Testis (tissue), 3 donors: ENCODE measurements around the gene PTPRN2. TPM values are rescaled to one million over a fixed set of nuclear protein-coding genes. Genes with fewer than 3 reads are reported as not detected.

Experiments
- DNase-seq: peaks from one replicate; pipeline ENCODE4 v3.0.0-alpha.2; 2019
- H3K27ac ChIP-seq, 2 donors: fragments of 200-600 bp; sonication (generic); one replicate each; pipeline ENCODE4 v1.5.1; 2019
- H3K27me3 ChIP-seq: fragments of 200-600 bp; sonication (generic); one replicate; pipeline ENCODE4 v1.5.1; 2019
- H3K36me3 ChIP-seq: fragments of 200-600 bp; sonication (generic); one replicate; pipeline ENCODE4 v1.5.1; 2017; ENCODE audit warnings: low read depth; ENCODE audit errors: missing control alignments
- H3K4me1 ChIP-seq: fragments of 200-600 bp; sonication (generic); one replicate; pipeline ENCODE4 v1.5.1; 2019
- H3K4me3 ChIP-seq, 2 donors: fragments of 200-600 bp; sonication (generic); one replicate each; pipeline ENCODE4 v1.5.1; 2017 to 2019
- H3K9me3 ChIP-seq: fragments of 200-600 bp; sonication (generic); one replicate; pipeline ENCODE4 v1.5.1; 2017
- POLR2A ChIP-seq: fragments of 450-650 bp; IDR thresholded peaks from one replicate; pipeline ENCODE4 v1.6.1; 2017; ENCODE audit warnings: antibody characterized with exemption, mild to moderate bottlenecking, moderate library complexity
- WGBS, 2 donors: methylation state at CpG; one replicate each; pipeline ENCODE4 v1.1.5; 2018; 5-methylcytosine and 5-hydroxymethylcytosine counted together
- intact Hi-C: fragments of 100-400 bp; cut with DNase I; formaldehyde crosslinking; loops from one replicate; pipeline ENCODE4 v1.15.1; 2023; ENCODE audit warnings: low total_unique reads
- polyA plus RNA-seq: library from polyadenylated mRNA; stranded (reverse); fragments of 350-450 nt; fragmentation: Illumina TruSeq; extraction: RNeasy Lipid Tissue Mini Kit (QIAGEN cat#74804); gene quantifications from one replicate; pipeline ENCODE4 v1.2.3, GENCODE V29; 2014; ENCODE audit warnings: low read depth, low replicate concordance; ENCODE audit not compliant: insufficient read depth
- total RNA-seq, 2 donors: library from RNA; depleted of rRNA; stranded (reverse); fragments of >200 nt; gene quantifications; one replicate each; pipeline ENCODE4 v1.2.3, GENCODE V29; 2016
- TF ChIP-seq, protein P1 (sequence below), 3 experiments: fragments of 450-650 bp in 2 of 3; fragments of 200-600 bp in 1 of 3; sonication (generic) in 1 of 3; IDR thresholded peaks; one replicate each; pipeline ENCODE4 v1.5.1; 2016 to 2019; ENCODE audit warnings: antibody characterized with exemption in 3 of 3, mild to moderate bottlenecking in 2 of 3, moderate library complexity in 1 of 3

Gene PTPRN2
- total and polyA plus RNA-seq, 3 donors from 2014 or later, result 9.3 to 10.8 (median 9.8) TPM

DNA sequence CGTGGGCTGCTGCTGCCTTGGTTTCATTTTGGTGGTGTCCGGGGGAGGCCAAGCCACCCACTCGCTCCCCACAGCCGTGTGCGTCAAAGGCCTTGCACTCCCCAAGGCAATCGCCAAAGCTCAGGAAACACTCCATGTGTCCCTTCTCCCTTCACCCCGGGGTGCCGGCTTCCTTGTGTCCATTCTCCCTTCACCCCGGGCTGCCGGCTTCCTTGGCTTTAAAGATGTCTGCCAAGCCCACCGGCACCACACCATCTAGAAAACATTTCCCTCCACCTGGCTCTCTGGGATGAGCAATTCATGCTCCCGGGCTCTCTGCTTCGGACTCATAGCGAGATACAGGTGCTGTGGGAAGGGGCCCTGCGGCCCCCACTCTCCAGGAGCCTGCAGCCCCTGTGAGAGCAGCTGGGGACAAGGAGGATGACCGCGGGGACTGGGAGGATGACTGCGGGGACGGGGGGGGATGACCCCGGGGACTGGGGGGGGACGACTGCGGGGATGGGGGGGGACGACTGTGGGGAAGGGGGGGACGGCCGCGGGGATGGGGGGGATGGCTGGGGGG lies 928.7 kb downstream of the PTPRN2 start:
- H3K4me1 ChIP-seq, result peaks cover 9% of the 10 kb centered on the region
- no peaks in the 10 kb centered on the region for H3K9me3 ChIP-seq
- no peak overlapping the region for H3K27ac ChIP-seq
- no peaks in the 10 kb centered on the region for H3K36me3 ChIP-seq
- intact Hi-C loops, result no loop called here
- TF ChIP-seq, protein P1, sequence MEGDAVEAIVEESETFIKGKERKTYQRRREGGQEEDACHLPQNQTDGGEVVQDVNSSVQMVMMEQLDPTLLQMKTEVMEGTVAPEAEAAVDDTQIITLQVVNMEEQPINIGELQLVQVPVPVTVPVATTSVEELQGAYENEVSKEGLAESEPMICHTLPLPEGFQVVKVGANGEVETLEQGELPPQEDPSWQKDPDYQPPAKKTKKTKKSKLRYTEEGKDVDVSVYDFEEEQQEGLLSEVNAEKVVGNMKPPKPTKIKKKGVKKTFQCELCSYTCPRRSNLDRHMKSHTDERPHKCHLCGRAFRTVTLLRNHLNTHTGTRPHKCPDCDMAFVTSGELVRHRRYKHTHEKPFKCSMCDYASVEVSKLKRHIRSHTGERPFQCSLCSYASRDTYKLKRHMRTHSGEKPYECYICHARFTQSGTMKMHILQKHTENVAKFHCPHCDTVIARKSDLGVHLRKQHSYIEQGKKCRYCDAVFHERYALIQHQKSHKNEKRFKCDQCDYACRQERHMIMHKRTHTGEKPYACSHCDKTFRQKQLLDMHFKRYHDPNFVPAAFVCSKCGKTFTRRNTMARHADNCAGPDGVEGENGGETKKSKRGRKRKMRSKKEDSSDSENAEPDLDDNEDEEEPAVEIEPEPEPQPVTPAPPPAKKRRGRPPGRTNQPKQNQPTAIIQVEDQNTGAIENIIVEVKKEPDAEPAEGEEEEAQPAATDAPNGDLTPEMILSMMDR (IDR thresholded peaks at IDR 0.05), result no peak
- TF ChIP-seq POLR2A, result no peak
- DNase-seq, result no peak
- WGBS, 2 donors, result 80 to 88% methylated on average over 22 to 26 of the region's 26 CpGs
- H3K27me3 ChIP-seq, result no peaks in the 10 kb centered on the region
- no peak overlapping the region for H3K4me3 ChIP-seq

DNA sequence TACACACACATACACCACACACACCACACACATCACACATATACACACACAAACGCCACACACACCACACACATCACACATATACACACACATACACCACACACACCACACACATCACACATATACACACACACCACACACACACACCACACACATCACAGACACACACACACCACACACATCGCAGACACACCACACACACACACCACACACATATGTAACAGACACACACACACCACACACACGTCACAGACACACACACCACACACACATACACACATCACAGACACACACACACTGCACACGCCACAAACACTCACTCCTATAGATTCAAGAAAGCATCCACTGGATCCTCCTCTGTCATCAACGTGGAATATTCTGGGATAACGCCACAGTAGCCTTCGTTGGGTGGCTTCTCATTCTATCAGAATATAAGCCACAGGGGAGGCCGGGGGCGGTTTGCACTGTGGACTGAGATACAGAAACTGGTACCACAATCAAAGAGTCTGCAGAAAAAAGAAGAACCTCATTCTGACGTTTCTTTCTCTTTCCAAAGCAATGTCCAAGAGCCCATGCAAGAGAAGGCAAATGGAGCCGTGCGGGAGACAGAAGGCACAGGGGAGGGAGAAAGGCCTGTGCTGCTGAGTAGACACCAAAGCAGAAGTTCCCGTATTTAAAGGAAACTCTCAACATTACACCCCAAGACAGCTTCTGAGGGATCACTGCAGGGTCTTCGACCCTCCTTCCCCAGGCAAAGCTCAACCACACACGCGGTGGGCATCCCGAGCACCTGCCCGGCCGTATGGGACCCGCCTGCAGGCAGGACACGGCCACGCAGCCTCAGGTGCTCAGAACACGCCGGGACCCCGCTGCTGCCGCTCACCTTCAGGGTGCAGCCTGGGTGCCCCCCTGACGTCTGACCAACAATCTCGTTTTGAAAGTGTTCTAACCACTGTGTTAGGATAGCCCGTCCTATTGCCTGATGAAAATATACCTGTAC lies 929.6 kb downstream of the PTPRN2 start:
- Histone ChIP-seq H3K4me3 (no peak overlapping the region), H3K36me3 (no peaks in the 10 kb centered on the region), H3K9me3 (no peaks in the 10 kb centered on the region), H3K27me3 (no peaks in the 10 kb centered on the region), H3K27ac (no peak overlapping the region), H3K4me1 (peaks cover 3% of the 10 kb centered on the region)
- no peak for DNase-seq
- TF ChIP-seq, protein P1 (IDR thresholded peaks at IDR 0.05), result no peak
- no peak for TF ChIP-seq POLR2A
- intact Hi-C loops, result no loop called here
- WGBS, 2 donors, result 82 to 88% methylated on average over 27 to 29 of the region's 29 CpGs

- intact Hi-C loops, result no loop called here
- TF ChIP-seq POLR2A, result no peak
- TF ChIP-seq, protein P1 (IDR thresholded peaks at IDR 0.05), result no peak
- WGBS, 2 donors, result 91 to 94% methylated on average over 12 to 34 of the region's 34 CpGs
- no peaks in the 10 kb centered on the region for H3K9me3 ChIP-seq
- H3K4me1 ChIP-seq, result no peaks in the 10 kb centered on the region
- H3K27ac ChIP-seq, result no peak overlapping the region
- no peaks in the 10 kb centered on the region for H3K27me3 ChIP-seq
- no peak overlapping the region for H3K4me3 ChIP-seq
- H3K36me3 ChIP-seq, result no peaks in the 10 kb centered on the region
- DNase-seq, result peak; percentile 9
Observed at GRCh38 chr7:157656195-157656769, 931.3 kb downstream of the PTPRN2 start.

DNA sequence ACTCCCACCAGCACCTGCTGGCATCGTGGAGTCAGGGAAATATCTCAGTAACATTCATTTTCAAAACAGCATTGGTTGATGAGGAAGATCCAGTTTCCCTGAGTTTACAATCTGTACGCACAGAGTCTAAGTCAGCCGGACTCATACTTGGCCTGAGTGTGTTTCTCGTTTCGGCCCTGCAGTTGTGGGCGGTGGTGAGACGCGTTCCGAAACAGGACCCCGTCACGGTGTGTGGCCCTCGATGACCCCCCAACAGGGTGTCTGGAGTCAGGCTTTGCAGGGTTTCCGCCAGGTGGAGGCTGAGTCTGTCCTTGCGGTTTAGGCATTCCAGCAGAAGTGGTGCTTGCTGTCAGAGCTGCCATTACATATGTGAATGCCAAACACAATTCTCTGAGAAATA lies 933.3 kb downstream of the PTPRN2 start:
- H3K4me1 ChIP-seq, result no peaks in the 10 kb centered on the region
- no peaks in the 10 kb centered on the region for H3K36me3 ChIP-seq
- WGBS, 2 donors, result 83 to 88% methylated on average over 14 of the region's 14 CpGs
- H3K27ac ChIP-seq, result no peak overlapping the region
- no peaks in the 10 kb centered on the region for H3K27me3 ChIP-seq
- no peak overlapping the region for H3K4me3 ChIP-seq
- TF ChIP-seq, protein P1 (IDR thresholded peaks at IDR 0.05), result no peak
- TF ChIP-seq POLR2A, result no peak
- no peaks in the 10 kb centered on the region for H3K9me3 ChIP-seq
- intact Hi-C loops, result no loop called here
- no peak for DNase-seq
